MCF 10A (cell line): ENCODE data around the gene RFX4. TPM values are rescaled to one million over a fixed set of nuclear protein-coding genes. Genes with fewer than 3 reads are reported as not detected.

Experiments
- BruUV-seq: library from RNA; stranded (reverse); fragments of 400-500 nt; replicated peaks from 2 replicates; lab custom pipeline; 2021; lab: Mats Ljungman, UMichigan
- CTCF ChIA-PET: fragments of 300-600 bp; sonication (Branson Sonifier 250); formaldehyde crosslinking; extraction: SDS; loops from one replicate; lab custom pipeline; 2021; ENCODE audit warnings: antibody characterized with exemption, inconsistent platforms; lab: Yijun Ruan, JAX
- POLR2A ChIA-PET: fragments of 300-600, 350-650 bp; sonication (Branson Sonifier 250); formaldehyde crosslinking; extraction: SDS; loops from one replicate; lab custom pipeline; 2020; ENCODE audit warnings: antibody characterized with exemption, inconsistent platforms; lab: Yijun Ruan, JAX
- DNase-seq: peaks from one replicate; pipeline ENCODE4 v3.0.0-alpha.2; 2018; ENCODE audit not compliant: unreplicated experiment
- H3K27ac Mint-ChIP-seq: one replicate; pipeline ENCODE4 v1.8.0; 2022; ENCODE audit warnings: mild to moderate bottlenecking, low read depth, mixed read lengths; ENCODE audit not compliant: unreplicated experiment
- H3K27me3 Mint-ChIP-seq: one replicate; pipeline ENCODE4 v1.8.0; 2022; ENCODE audit warnings: mixed read lengths; ENCODE audit not compliant: insufficient read depth, unreplicated experiment
- H3K36me3 Mint-ChIP-seq: one replicate; pipeline ENCODE4 v1.8.0; 2022; ENCODE audit warnings: mild to moderate bottlenecking, moderate library complexity, mixed read lengths; ENCODE audit not compliant: insufficient read depth, unreplicated experiment
- H3K4me1 Mint-ChIP-seq: one replicate; pipeline ENCODE4 v1.8.0; 2022; ENCODE audit warnings: mixed read lengths; ENCODE audit not compliant: insufficient read depth, unreplicated experiment
- H3K4me3 Mint-ChIP-seq: one replicate; pipeline ENCODE4 v1.8.0; 2022; ENCODE audit warnings: mild to moderate bottlenecking, moderate library complexity, mixed read lengths; ENCODE audit not compliant: unreplicated experiment
- H3K9me3 Mint-ChIP-seq: one replicate; pipeline ENCODE4 v1.8.0; 2022; ENCODE audit warnings: mixed read lengths; ENCODE audit not compliant: unreplicated experiment
- intact Hi-C: fragments of 100-400 bp; cut with micrococcal nuclease; formaldehyde crosslinking; loops from 2 replicates; pipeline ENCODE4 v1.14.1; 2022
- total RNA-seq: library from RNA; stranded (reverse); gene quantifications from 2 replicates; pipeline ENCODE4 v1.2.3, GENCODE V29; 2022
- TF ChIP-seq, protein P1 (sequence below): fragments of 200-600 bp; IDR thresholded peaks from one replicate; pipeline ENCODE4 v1.8.0; 2022; ENCODE audit warnings: antibody characterized with exemption, mild to moderate bottlenecking; ENCODE audit not compliant: unreplicated experiment

The RFX4 gene
- total RNA-seq, 1 experiment from 2014 or later = not detected

DNA sequence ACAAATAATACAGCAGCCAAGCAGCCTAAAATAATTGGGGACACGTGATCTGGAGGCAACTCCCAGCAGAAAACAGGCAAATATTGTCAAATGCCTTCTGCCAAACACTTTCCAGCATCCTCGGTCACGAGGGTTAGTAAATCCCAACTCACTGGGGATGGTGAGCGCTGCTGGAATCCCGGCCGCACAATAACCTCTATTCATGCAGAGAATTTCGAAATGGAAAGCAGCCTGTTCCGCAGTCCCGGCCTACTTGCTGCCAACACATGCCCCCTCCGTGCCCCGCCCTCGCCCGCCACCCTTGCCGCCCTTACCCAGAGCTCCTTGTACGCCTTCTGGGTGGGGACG, 62.2 kb downstream of the RFX4 start:
- Mint-ChIP-seq H3K4me3 (no peak overlapping the region), H3K27me3 (peaks cover 11% of the 10 kb centered on the region), H3K36me3 (no peaks in the 10 kb centered on the region), H3K9me3 (no peaks in the 10 kb centered on the region), H3K4me1 (peaks cover 4% of the 10 kb centered on the region), H3K27ac (no peak overlapping the region)
- CTCF ChIA-PET = no interaction called here
- BruUV-seq = no TSS peak
- intact Hi-C loops = no loop called here
- POLR2A ChIA-PET = interaction anchor here (0.7 kb wide), 1 partner anchor 72 kb away, joined by 3 read pairs; no protein-coding TSS in a partner anchor
- TF ChIP-seq, protein P1, sequence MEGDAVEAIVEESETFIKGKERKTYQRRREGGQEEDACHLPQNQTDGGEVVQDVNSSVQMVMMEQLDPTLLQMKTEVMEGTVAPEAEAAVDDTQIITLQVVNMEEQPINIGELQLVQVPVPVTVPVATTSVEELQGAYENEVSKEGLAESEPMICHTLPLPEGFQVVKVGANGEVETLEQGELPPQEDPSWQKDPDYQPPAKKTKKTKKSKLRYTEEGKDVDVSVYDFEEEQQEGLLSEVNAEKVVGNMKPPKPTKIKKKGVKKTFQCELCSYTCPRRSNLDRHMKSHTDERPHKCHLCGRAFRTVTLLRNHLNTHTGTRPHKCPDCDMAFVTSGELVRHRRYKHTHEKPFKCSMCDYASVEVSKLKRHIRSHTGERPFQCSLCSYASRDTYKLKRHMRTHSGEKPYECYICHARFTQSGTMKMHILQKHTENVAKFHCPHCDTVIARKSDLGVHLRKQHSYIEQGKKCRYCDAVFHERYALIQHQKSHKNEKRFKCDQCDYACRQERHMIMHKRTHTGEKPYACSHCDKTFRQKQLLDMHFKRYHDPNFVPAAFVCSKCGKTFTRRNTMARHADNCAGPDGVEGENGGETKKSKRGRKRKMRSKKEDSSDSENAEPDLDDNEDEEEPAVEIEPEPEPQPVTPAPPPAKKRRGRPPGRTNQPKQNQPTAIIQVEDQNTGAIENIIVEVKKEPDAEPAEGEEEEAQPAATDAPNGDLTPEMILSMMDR = no peak
- DNase-seq = peak; percentile 17

DNA sequence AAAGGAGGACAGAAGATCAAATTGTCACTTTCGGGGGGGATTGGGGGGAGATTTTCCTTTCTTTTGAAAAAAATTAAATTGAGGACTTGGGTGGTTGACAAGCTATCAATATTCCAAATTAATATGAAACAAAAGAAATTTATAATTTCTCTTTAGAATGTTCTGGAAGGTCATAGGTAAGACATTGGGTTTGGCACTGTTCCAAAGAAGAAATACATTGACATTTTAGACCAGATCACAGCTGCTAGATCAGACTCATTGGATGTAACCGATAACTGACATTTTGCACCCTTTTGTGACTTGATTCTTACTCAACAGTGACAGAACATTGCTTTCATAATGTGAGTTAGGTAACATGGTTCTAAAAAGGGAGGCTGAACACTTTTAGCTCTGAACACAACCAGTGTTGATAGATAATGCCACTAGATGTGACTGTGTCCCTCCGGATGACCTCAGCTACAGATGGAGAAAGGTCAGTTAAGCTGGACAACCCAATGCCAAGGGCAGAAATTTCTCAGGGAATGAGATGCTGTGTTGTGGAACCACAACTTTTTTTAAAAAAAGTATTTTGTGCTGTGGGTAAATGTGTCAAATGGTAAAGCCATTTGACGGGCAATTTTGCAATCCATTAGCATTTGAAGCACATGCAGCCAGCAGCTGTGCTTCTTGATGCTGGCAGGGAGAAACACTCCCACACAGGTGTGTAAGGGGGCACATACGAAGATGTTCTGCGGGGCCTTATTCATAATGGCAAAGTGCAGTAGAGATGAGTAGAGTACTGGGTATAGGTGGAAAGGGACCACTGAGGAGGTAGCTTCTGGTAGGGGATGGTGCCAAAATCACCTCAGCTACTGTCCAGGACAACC, 62.9 kb downstream of the RFX4 start:
- Mint-ChIP-seq H3K27ac (no peak overlapping the region), H3K27me3 (peaks cover 11% of the 10 kb centered on the region), H3K9me3 (no peaks in the 10 kb centered on the region), H3K4me3 (no peak overlapping the region), H3K4me1 (peaks cover 4% of the 10 kb centered on the region), H3K36me3 (no peaks in the 10 kb centered on the region)
- ChIA-PET POLR2A (no interaction called here), CTCF (interaction anchor here (0.6 kb wide), 1 partner anchor 419 kb away, joined by 3 read pairs; no protein-coding TSS in a partner anchor)
- TF ChIP-seq, protein P1 = no peak
- intact Hi-C loops = no loop called here
- DNase-seq = no peak
- no TSS peak for BruUV-seq

DNA sequence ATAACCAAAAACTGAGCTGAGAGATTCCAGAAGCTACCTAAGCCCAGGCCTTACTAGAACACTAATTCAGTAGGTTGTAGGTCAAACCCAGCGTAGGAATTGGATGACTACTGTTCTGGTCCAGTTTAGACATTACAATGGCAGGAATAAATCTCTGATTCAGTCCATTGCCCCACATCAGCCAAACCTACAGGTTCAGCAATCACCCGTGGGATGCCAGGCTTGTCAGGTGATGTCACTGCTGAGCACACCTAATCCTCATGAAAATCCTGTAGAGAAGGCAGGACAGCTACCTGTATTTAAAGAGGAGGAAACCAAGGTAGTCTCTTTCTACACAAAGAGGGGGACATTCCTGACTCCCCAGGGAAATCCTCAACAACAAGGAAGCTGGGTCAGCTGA, 63.7 kb downstream of the RFX4 start:
- Mint-ChIP-seq H3K4me1 (peaks cover 4% of the 10 kb centered on the region), H3K36me3 (no peaks in the 10 kb centered on the region), H3K4me3 (no peak overlapping the region), H3K9me3 (no peaks in the 10 kb centered on the region), H3K27ac (no peak overlapping the region), H3K27me3 (peaks cover 11% of the 10 kb centered on the region)
- no TSS peak for BruUV-seq
- TF ChIP-seq, protein P1 = no peak
- CTCF ChIA-PET = interaction anchor here (0.6 kb wide), 1 partner anchor 420 kb away, joined by 3 read pairs; no protein-coding TSS in a partner anchor
- POLR2A ChIA-PET = no interaction called here
- intact Hi-C loops = no loop called here
- no peak for DNase-seq

DNA sequence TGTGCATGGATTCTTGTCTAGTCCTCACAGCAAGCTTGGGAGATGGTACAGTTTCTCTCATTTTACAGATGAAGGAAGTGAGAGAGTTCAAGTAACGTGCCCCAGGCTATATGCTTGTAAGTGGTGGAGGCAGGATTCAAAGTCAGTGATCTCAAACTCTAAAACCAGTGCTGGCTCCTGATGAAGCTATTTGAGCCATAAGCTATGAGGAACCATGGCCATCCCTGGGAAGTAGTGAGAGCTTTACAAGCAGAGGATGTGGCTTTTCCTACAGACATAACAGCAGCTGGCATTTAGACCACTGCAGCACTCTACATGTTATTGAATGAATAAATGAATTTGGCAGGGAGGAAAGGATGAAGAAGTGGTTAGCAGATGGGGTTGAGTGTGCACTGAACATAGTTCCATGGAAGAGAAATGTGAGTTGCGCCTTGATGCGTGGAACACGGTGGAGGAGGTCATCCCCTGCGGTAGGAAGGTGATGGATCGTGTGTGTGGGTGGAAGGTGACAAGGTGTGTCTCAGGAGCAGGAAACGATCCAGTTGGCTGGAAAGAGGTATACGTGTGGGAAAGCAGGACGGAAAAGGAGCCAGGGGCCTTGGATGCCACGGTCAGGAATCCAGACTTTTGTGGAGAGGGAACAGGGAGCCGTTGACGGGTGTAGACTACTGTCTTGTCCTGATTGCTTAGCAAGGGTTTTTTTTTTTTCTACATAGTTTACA, 65.2 kb downstream of the RFX4 start:
- Mint-ChIP-seq H3K4me3 (no peak overlapping the region), H3K27ac (no peak overlapping the region), H3K27me3 (peaks cover 11% of the 10 kb centered on the region), H3K9me3 (no peaks in the 10 kb centered on the region), H3K4me1 (peaks cover 4% of the 10 kb centered on the region), H3K36me3 (no peaks in the 10 kb centered on the region)
- no TSS peak for BruUV-seq
- no peak for DNase-seq
- TF ChIP-seq, protein P1 = no peak
- CTCF ChIA-PET = no interaction called here
- intact Hi-C loops = no loop called here
- POLR2A ChIA-PET = no interaction called here
